Endodermal cell (in vitro differentiated cells): ENCODE results near the gene KCNG4. TPM values are rescaled to one million over a fixed set of nuclear protein-coding genes. Genes with fewer than 3 reads are reported as not detected.

Experiments
- DNase-seq: peaks from one replicate; pipeline ENCODE4 v3.0.0-alpha.2; 2017
- H3K27ac ChIP-seq: 2 replicates; pipeline ENCODE4 v1.5.1; 2013; ENCODE audit warnings: mild to moderate bottlenecking, low read depth, low read length, moderate library complexity
- H3K27me3 ChIP-seq: 2 replicates; pipeline ENCODE4 v1.6.1; 2013; ENCODE audit warnings: mild to moderate bottlenecking, low read length, moderate library complexity; ENCODE audit not compliant: insufficient read depth, control insufficient read depth, poor library complexity, severe bottlenecking
- H3K36me3 ChIP-seq: 2 replicates; pipeline ENCODE4 v1.7.0; 2013; ENCODE audit warnings: mild to moderate bottlenecking, low read length, moderate library complexity; ENCODE audit not compliant: control insufficient read depth, insufficient read depth
- H3K4me1 ChIP-seq: one replicate; pipeline ENCODE4 v1.7.0; 2013; ENCODE audit warnings: low read length; ENCODE audit not compliant: control insufficient read depth, insufficient read depth
- H3K4me3 ChIP-seq: 2 replicates; pipeline ENCODE4 v1.5.1; 2013; ENCODE audit warnings: mild to moderate bottlenecking, low read length, moderate library complexity
- H3K9ac ChIP-seq: 2 replicates; pipeline ENCODE4 v1.6.1; 2013; ENCODE audit warnings: mild to moderate bottlenecking, low read length, moderate library complexity; ENCODE audit not compliant: poor library complexity, severe bottlenecking; ENCODE audit errors: extremely low read depth
- H3K9me3 ChIP-seq: 2 replicates; pipeline ENCODE4 v1.6.1; 2013; ENCODE audit warnings: mild to moderate bottlenecking, low read length, moderate library complexity; ENCODE audit not compliant: control insufficient read depth
- H3K27ac Mint-ChIP-seq: 2 replicates; pipeline ENCODE4 v1.8.0; 2020; ENCODE audit warnings: mixed read lengths
- H3K27me3 Mint-ChIP-seq: 2 replicates; pipeline ENCODE4 v1.8.0; 2021; ENCODE audit warnings: mild to moderate bottlenecking, mixed read lengths; ENCODE audit not compliant: insufficient read depth
- H3K36me3 Mint-ChIP-seq: 2 replicates; pipeline ENCODE4 v1.8.0; 2020; ENCODE audit warnings: low read depth, mixed read lengths
- H3K4me1 Mint-ChIP-seq: 2 replicates; pipeline ENCODE4 v1.8.0; 2020; ENCODE audit warnings: mixed read lengths
- H3K4me3 Mint-ChIP-seq: 2 replicates; pipeline ENCODE4 v1.8.0; 2020; ENCODE audit warnings: mild to moderate bottlenecking, moderate library complexity, mixed read lengths
- H3K9me3 Mint-ChIP-seq: 2 replicates; pipeline ENCODE4 v1.8.0; 2020; ENCODE audit warnings: mild to moderate bottlenecking, mixed read lengths
- CTCF ChIP-seq: fragments of 200-600 bp; sonication (generic); conservative IDR thresholded peaks from 2 replicates; pipeline ENCODE4 v1.5.0; 2021; ENCODE audit warnings: antibody characterized with exemption, mild to moderate bottlenecking
- WGBS, 2 experiments: methylation state at CpG; one replicate each; pipeline versions ENCODE4 v1.1.5 to v1.1.7; 2013; ENCODE audit warnings: missing lambda C conversion rate in 2 of 2, mixed read lengths in 1 of 2; ENCODE audit not compliant: insufficient coverage in 1 of 2, insufficient read length in 1 of 2; 5-methylcytosine and 5-hydroxymethylcytosine counted together
- total RNA-seq, 2 donors: library from RNA; stranded (reverse); fragmentation: NEBNext Ultra II Directional in 1 of 2; extraction: Animal tissue kit (Norgen Biotek cat#: 25700) in 1 of 2; gene quantifications; 2 replicates in 1 of 2; 3 replicates in 1 of 2; pipeline ENCODE4 v1.2.1, GENCODE V29; 2021

Gene KCNG4
- total RNA-seq, 2 donors from 2014 or later: not detected

GRCh38 chr16:84239141-84239769 is 557 bp downstream of the KCNG4 start:
- no peak for DNase-seq
- Mint-ChIP-seq H3K36me3 (no peaks in the 10 kb centered on the region), H3K4me1 (no peaks in the 10 kb centered on the region), H3K9me3 (peaks cover 6% of the 10 kb centered on the region), H3K27me3 (peaks cover 11% of the 10 kb centered on the region), H3K27ac (no peak overlapping the region), H3K4me3 (no peak overlapping the region)
- TF ChIP-seq CTCF: no peak
- WGBS, 2 experiments: 76 to 82% methylated on average over 8 to 10 of the region's 10 CpGs
- H3K36me3 ChIP-seq: no peaks in the 10 kb centered on the region
- H3K27ac ChIP-seq: no peak overlapping the region
- no peaks in the 10 kb centered on the region for H3K27me3 ChIP-seq
- H3K9me3 ChIP-seq: no peaks in the 10 kb centered on the region
- H3K4me3 ChIP-seq: no peak overlapping the region
- no peaks in the 10 kb centered on the region for H3K4me1 ChIP-seq
- H3K9ac ChIP-seq: no peak overlapping the region

GRCh38 chr16:84237994-84238750 is 1.6 kb downstream of the KCNG4 start:
- H3K27ac Mint-ChIP-seq: no peak overlapping the region
- H3K9me3 ChIP-seq: no peaks in the 10 kb centered on the region
- H3K36me3 ChIP-seq: no peaks in the 10 kb centered on the region
- no peak overlapping the region for H3K9ac ChIP-seq
- H3K27me3 ChIP-seq: no peaks in the 10 kb centered on the region
- no peak for TF ChIP-seq CTCF
- 93% methylated on average over 8 to 17 of the region's 17 CpGs for WGBS, 2 experiments
- H3K36me3 Mint-ChIP-seq: no peaks in the 10 kb centered on the region
- DNase-seq: no peak
- H3K27ac ChIP-seq: no peak overlapping the region
- H3K9me3 Mint-ChIP-seq: no peaks in the 10 kb centered on the region
- H3K4me1 Mint-ChIP-seq: no peaks in the 10 kb centered on the region
- no peak overlapping the region for H3K4me3 Mint-ChIP-seq
- H3K4me3 ChIP-seq: no peak overlapping the region
- peaks cover 11% of the 10 kb centered on the region for H3K27me3 Mint-ChIP-seq
- H3K4me1 ChIP-seq: no peaks in the 10 kb centered on the region

GRCh38 chr16:84236671-84237070 is 3.1 kb downstream of the KCNG4 start:
- WGBS, 2 experiments: 90 to 92% methylated on average over 19 to 25 of the region's 25 CpGs
- Mint-ChIP-seq H3K36me3 (no peaks in the 10 kb centered on the region), H3K4me3 (no peak overlapping the region), H3K27me3 (peaks cover 11% of the 10 kb centered on the region), H3K27ac (no peak overlapping the region), H3K9me3 (no peaks in the 10 kb centered on the region), H3K4me1 (no peaks in the 10 kb centered on the region)
- Histone ChIP-seq H3K27ac (no peak overlapping the region), H3K4me1 (no peaks in the 10 kb centered on the region), H3K27me3 (no peaks in the 10 kb centered on the region), H3K36me3 (no peaks in the 10 kb centered on the region), H3K4me3 (no peak overlapping the region), H3K9me3 (no peaks in the 10 kb centered on the region), H3K9ac (no peak overlapping the region)
- no peak for DNase-seq
- no peak for TF ChIP-seq CTCF
